Measurements from ENCODE around the gene MAN2B2. TPM values are rescaled to one million over a fixed set of nuclear protein-coding genes. Genes with fewer than 3 reads are reported as not detected.

The MAN2B2 gene
- total RNA-seq, 1 experiment from 2014 or later = 34.4 TPM

- no peak for TF ChIP-seq TCF7L2 (IDR thresholded peaks at IDR 0.05; ENCODE audit: low read depth, low read length)
- TF ChIP-seq SIN3A (IDR thresholded peaks at IDR 0.05; ENCODE audit: borderline replicate concordance, insufficient read depth, low read depth, low read length) = no peak
- TF ChIP-seq POLR2AphosphoS5 (IDR thresholded peaks at IDR 0.05; ENCODE audit: low read depth, low read length) = no peak
Measured at GRCh38 chr4:6612961-6613675, 38.1 kb downstream of the MAN2B2 start.

GRCh38 chr4:6613676-6614651 lies 39.0 kb downstream of the MAN2B2 start:
- Histone ChIP-seq H3K9me3 (ENCODE audit: control insufficient read depth, insufficient read depth, low read depth, low read length) (no peaks in the 10 kb centered on the region), H3K4me1 (ENCODE audit: control insufficient read depth, insufficient read depth, low read length) (no peaks in the 10 kb centered on the region), H3K36me3 (ENCODE audit: control insufficient read depth, insufficient read depth, low read length) (no peaks in the 10 kb centered on the region), H3K4me3 (ENCODE audit: low read depth in 2 of 2, low read length in 2 of 2) (no peak overlapping the region), H3K27me3 (ENCODE audit: control insufficient read depth, insufficient read depth, low read length) (no peaks in the 10 kb centered on the region), H3K27ac (ENCODE audit: low read length) (no peak overlapping the region)
- intact Hi-C loops (cut with micrococcal nuclease; ENCODE audit: unreplicated experiment) = no loop called here
- ATAC-seq (no peak), DNase-seq (ENCODE audit: low read depth, low spot score) (no peak)
- ChIA-PET CTCF (no interaction called here), POLR2A (no interaction called here)
- no TSS peak for BruUV-seq (replicated peaks)
- TF ChIP-seq SIN3A (IDR thresholded peaks at IDR 0.05; ENCODE audit: borderline replicate concordance, insufficient read depth, low read depth, low read length) (no peak), CTCF (IDR thresholded peaks at IDR 0.05) (no peak), TCF7L2 (IDR thresholded peaks at IDR 0.05; ENCODE audit: low read depth, low read length) (no peak), REST (IDR thresholded peaks at IDR 0.05; ENCODE audit: insufficient read depth in 1 of 2, low read depth in 2 of 2, low read length in 1 of 2) (no peak), POLR2AphosphoS5 (IDR thresholded peaks at IDR 0.05; ENCODE audit: low read depth, low read length) (no peak)
- in situ Hi-C loops (cut with HindIII; ENCODE audit: low pct_unique_long_range_greater_than_20kb, low sequenced_read_pairs) = no loop called here

More at GRCh38 chr4:6612961-6613675, 38.1 kb downstream of the MAN2B2 start:
- Histone ChIP-seq H3K4me1 (ENCODE audit: control insufficient read depth, insufficient read depth, low read length) (no peaks in the 10 kb centered on the region), H3K36me3 (ENCODE audit: control insufficient read depth, insufficient read depth, low read length) (no peaks in the 10 kb centered on the region), H3K27me3 (ENCODE audit: control insufficient read depth, insufficient read depth, low read length) (no peaks in the 10 kb centered on the region), H3K27ac (ENCODE audit: low read length) (no peak overlapping the region), H3K9me3 (ENCODE audit: control insufficient read depth, insufficient read depth, low read depth, low read length) (no peaks in the 10 kb centered on the region), H3K4me3 (ENCODE audit: low read depth in 2 of 2, low read length in 2 of 2) (no peak overlapping the region)
- POLR2A ChIA-PET = no interaction called here
- intact Hi-C loops (cut with micrococcal nuclease; ENCODE audit: unreplicated experiment) (no loop called here), in situ Hi-C loops (cut with HindIII; ENCODE audit: low pct_unique_long_range_greater_than_20kb, low sequenced_read_pairs) (no loop called here)
- DNase-seq (ENCODE audit: low read depth, low spot score) = no peak
- no TSS peak for BruUV-seq (replicated peaks)
- CTCF ChIA-PET = no interaction called here
- ATAC-seq = no peak

All from Panc1 (cell line).